GM18867 (cell line): ENCODE results near the gene PDS5B.

Experiments
- ATAC-seq: cut with Tn5 transposase; IDR thresholded peaks from one replicate; pipeline ENCODE4 v1.9.1; 2021; ENCODE audit warnings: mild to moderate bottlenecking, moderate library complexity; ENCODE audit not compliant: unreplicated experiment

The PDS5B gene

GRCh38 chr13:32587811-32588170 is 1.5 kb downstream of the PDS5B start:
- no peak for ATAC-seq

GRCh38 chr13:32588736-32589135 is 2.5 kb downstream of the PDS5B start:
- no peak for ATAC-seq

DNA sequence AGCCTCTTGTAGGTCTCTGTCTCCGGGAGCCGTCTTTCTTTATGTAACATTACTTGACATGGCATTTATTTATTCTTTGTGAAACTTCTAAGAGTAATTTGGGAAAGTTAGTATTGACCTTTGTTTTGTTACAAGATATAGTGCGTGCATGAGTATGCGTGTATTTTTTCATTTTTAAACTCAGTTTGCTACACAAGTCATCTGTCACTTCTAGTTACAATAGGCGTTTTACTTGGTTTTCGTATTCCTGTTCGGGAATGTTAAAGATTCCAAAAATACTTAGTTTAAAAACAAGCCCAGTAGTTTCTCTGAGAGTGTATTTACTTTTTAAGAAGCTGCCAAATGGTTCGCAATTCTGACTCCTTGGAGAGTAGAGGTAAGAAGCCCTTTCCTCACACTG is 3.2 kb downstream of the PDS5B start:
- no peak for ATAC-seq

GRCh38 chr13:32590266-32590665 is 4.0 kb downstream of the PDS5B start:
- no peak for ATAC-seq

DNA sequence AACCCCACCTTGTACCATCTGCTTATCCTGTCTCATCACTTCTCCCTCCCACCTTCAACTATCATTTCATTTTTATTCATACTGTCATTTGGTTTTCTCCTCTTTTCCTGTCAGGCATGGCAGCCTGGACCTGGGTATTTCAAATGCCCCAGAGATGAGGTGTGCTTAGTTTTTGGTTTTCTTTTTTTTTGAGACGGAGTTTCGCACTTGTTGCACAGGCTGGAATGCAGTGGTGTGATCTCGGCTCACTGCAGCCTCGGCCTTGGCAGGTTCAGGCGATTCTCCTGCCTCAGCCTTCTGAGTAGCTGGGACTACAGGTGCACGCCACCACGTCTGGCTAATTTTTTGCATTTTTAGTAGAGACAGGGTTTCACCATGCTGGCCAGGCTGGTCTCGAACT is 5.8 kb downstream of the PDS5B start:
- no peak for ATAC-seq

DNA sequence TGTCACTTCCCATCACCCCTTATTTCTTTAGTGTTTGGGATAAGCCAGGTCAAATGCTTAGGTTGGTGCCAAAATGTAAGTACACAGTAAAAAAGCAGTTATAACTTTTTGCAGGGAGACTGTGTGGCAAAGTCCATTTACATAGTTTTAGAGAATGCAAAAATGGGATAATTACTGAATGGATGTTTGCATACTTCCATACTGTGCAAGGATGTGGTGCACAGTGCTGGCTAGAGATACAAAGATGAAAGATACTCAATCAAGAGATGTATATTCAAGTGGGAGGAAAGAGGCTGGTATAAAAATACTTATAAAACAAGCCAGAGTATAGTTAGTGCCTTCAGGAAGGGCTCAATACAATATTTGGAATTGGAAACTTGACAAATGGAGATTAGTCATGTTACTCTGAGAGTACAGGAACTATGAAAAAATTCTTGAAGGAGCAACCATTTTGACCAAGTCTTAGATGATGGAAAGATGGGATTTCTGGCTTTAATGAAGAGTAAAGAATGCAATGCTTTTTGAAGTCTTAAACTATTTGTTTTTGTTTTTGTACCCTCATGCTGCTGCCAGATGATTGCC is 8.0 kb downstream of the PDS5B start:
- no peak for ATAC-seq

GRCh38 chr13:32595306-32595705 is 9.1 kb downstream of the PDS5B start:
- no peak for ATAC-seq

- ATAC-seq = no peak
Measured at GRCh38 chr13:32600890-32601289, 14.6 kb downstream of the PDS5B start.

DNA sequence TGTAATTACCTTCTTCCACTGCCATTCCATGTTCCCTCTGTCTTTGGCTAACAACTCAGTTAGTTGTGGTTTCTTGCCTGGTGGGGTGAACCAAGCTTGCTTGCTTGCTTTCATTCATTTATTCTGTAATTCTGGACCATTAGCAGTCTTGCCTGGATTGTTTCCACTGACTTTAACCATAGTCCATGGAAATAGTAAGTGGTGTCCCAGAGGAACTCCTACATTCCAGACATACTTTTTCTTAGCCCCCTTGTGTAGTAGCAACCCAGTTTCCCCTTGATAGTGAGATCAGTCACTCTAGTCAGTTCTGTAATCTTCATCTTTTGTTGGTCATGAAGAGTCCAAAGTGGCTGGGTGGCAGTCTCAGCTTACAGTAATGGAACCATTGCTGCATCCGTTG is 23.2 kb downstream of the PDS5B start:
- ATAC-seq = no peak

GRCh38 chr13:32610538-32610937 is 24.3 kb downstream of the PDS5B start:
- no peak for ATAC-seq

GRCh38 chr13:32610977-32611376 is 24.7 kb downstream of the PDS5B start:
- ATAC-seq = no peak

- no peak for ATAC-seq
Measured at GRCh38 chr13:32616883-32617511, 30.7 kb downstream of the PDS5B start.

- no peak for ATAC-seq
Measured at GRCh38 chr13:32622827-32623226, 36.6 kb downstream of the PDS5B start.

DNA sequence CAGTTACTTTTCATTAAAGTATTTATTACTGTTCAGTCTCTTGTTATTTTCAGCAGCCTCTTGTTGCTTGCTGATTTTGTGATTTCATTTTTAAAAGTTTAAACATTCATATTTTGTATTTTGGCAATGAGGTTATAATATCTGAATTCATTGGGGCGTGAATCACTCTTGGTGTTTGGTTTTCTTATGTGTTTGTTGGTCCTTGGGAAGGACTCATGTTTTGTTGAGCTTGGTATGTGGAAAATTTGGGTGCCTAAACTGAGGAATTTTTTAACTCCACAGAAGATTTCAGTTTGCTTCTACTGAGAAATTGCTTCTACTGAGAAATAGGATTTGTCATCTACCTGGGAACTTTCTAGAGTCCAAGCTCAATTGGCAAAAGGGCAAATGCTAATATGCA is 38.2 kb downstream of the PDS5B start:
- no peak for ATAC-seq

- no peak for ATAC-seq
Measured at GRCh38 chr13:32627793-32628192, 41.5 kb downstream of the PDS5B start.

DNA sequence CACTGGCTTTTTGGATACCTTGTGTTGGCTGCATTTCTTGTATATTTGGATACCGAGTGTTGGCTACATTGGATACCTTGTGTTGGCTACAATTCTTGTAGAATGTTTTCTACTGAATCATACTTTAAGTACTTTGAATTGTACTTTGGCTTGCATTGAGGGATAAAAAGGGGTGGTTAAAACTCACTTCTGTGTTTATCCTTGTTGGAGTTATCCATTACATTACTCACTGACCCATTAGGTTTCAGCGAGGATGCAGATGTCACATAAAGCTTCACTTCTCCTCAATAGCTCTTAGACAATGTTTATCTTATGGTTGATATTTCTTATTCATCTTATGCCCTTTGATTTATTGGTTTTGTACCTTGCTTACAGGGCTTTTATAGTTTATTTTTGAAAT is 43.1 kb downstream of the PDS5B start:
- no peak for ATAC-seq

DNA sequence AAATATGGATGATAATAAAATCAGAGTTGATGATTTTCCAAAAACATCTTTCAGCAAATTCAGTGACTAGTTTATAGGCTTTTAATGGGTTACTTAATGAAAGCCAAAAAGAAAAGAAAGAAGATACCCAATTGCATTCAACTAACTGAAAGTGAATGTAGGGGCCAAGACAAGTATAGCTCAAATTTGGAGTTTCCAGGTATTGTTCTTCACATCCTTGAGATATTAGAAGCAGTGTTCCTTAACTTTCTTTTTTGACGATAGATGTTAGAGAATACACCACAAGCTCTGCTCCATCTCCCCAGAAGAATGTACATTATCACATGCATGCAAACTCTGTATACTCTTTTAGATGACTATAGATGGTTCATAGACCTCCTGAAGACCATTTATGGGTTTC is 43.6 kb downstream of the PDS5B start:
- no peak for ATAC-seq

DNA sequence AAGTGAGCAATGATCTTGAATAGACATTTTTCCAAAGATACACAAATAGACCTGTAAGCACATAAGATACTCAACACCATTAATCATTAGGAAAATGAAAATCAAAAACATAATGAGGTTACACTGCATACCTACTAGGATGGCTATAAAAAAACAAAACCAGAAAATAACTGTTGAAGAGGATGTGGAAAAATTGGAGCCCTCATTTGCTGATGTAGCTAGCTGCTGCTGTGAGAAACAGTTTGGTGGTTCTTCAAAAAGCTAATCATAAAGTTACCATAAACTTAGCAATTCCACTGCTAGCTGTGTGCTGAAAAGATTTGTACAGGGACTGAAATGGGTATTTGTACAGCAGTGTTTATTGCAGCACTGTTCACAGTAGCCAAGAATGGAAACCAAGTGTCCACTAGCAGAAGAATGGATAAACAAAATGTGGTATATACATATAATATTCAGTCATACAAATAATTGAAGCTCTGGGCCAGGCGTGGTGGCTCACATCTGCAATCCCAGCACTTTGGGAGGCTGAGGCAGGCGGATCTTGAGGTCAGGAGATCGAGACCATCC is 46.2 kb downstream of the PDS5B start:
- no peak for ATAC-seq

DNA sequence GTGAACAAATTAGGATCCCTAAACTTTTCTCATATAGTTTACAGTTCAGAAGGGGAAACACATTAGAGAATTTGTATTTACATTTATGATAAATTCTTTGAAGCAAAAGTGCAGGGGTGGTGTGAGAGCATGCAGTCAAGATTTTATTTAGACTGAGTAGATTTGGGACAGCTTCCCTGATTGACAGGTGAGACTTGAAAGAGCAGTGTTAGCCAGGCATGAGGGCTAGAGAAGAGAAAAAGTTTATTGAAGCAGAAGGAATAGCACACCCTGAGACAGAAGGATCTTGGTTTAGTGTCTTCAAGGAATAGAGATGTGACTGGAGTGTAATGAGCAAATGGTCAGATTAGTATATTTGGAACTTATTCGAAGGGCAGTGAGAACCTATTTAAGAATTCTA is 50.5 kb downstream of the PDS5B start:
- no peak for ATAC-seq

DNA sequence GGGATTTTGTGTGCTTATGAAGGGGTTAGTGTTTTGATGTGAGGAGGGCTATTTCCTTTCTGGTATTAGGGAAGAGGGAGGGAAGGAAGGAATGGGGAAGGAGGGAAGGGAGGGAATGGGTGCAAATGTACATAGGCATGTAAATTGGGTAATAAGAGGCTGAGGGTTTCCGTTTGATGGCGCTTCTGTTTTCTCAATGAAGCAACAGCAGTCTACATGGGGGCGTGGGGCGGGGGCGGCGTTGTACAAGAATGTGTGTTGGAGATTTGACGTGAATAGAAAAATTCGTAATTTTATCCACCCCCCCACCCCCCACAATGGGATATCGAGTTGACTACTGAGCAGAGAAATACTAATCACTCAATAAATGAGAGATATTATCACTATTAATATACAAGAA is 52.5 kb downstream of the PDS5B start:
- ATAC-seq = no peak

DNA sequence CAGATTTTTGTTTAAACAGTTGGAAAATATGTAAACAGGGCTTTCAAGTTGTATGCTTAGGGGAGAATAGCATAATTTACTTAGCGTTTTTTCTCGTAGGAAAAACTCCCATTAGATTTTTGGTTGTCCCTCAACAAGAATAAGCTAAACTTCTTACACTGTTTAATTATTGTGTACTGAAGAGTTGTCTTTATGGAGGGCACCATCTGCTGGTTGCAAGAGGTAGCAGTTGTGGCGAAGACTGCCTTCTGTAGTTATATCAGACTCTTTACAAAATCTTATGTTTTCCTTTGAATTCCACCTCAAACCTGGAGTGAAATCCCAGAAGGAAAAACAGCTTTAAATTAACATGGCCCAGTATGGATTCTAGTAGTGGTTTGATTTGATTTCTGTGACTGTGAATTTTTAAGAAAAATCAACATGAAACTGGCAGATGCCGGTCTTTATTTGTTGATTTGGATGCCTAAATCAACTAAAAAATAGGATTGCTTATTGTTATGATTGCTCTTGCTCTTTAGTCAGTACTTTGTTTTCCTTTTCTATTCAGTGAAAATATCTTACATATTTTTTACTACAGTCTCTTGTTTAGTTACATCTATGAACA is 53.4 kb downstream of the PDS5B start:
- peak; percentile 76 for ATAC-seq

DNA sequence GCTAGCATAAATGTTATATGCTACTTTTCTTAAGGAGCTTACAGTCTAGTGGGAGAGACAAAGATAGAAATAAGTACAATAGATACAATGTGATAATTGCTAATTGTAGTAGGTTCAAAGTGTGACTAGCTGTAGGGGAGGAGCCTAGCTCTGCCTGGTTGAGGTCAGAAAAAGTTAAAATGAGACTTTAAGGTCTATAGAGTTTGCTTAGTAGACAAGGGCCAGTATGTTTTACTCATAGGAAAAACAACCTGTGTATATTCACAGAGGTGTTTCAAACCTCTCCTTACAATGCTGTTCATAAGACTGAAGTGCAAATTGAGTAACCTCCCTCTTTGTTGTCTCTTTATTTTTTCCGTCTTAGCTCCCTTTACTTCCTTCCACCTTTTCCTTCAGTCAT is 56.1 kb downstream of the PDS5B start:
- ATAC-seq = no peak
